Hepatocyte (in vitro differentiated cells): ENCODE data around the gene POU2AF1. TPM values are rescaled to one million over a fixed set of nuclear protein-coding genes. Genes with fewer than 3 reads are reported as not detected.

Experiments used
- DNase-seq: peaks from one replicate; pipeline ENCODE4 v3.0.0-alpha.2; 2016; ENCODE audit warnings: low spot score
- H2AFZ ChIP-seq: fragments of 200-600 bp; sonication (generic); 2 replicates; pipeline ENCODE4 v1.6.0; 2016; ENCODE audit warnings: antibody characterized with exemption, mild to moderate bottlenecking
- H3K27ac ChIP-seq: fragments of 200-600 bp; sonication (generic); 2 replicates; pipeline ENCODE4 v1.5.1; 2016; ENCODE audit warnings: mild to moderate bottlenecking
- H3K27me3 ChIP-seq: fragments of 200-600 bp; sonication (generic); 2 replicates; pipeline ENCODE4 v1.6.1; 2016
- H3K36me3 ChIP-seq: fragments of 200-600 bp; sonication (generic); replicated peaks from 2 replicates; pipeline ENCODE4 v1.5.1; 2016; ENCODE audit warnings: low read depth; ENCODE audit not compliant: insufficient read depth
- H3K4me1 ChIP-seq: fragments of 200-600 bp; sonication (generic); 2 replicates; pipeline ENCODE4 v1.5.1; 2016; ENCODE audit warnings: mild to moderate bottlenecking, moderate library complexity; ENCODE audit not compliant: insufficient read depth
- H3K4me2 ChIP-seq: fragments of 200-600 bp; sonication (generic); 2 replicates; pipeline ENCODE4 v1.6.0; 2016
- H3K4me3 ChIP-seq: fragments of 200-600 bp; sonication (generic); 2 replicates; pipeline ENCODE4 v1.5.1; 2016; ENCODE audit warnings: mild to moderate bottlenecking
- H3K79me2 ChIP-seq: fragments of 200-600 bp; sonication (generic); 2 replicates; pipeline ENCODE4 v1.6.0; 2017; ENCODE audit warnings: mild to moderate bottlenecking
- H3K9me2 ChIP-seq: fragments of 200-600 bp; sonication (generic); replicated peaks from 2 replicates; pipeline ENCODE4 v1.6.0; 2017; ENCODE audit warnings: mild to moderate bottlenecking; ENCODE audit not compliant: insufficient read depth
- H3K9me3 ChIP-seq: fragments of 200-600 bp; sonication (generic); 2 replicates; pipeline ENCODE4 v1.5.1; 2016; ENCODE audit warnings: low read depth, mild to moderate bottlenecking
- H4K20me1 ChIP-seq: fragments of 200-600 bp; sonication (generic); 2 replicates; pipeline ENCODE4 v1.6.0; 2016; ENCODE audit warnings: mild to moderate bottlenecking; ENCODE audit not compliant: insufficient read depth, poor library complexity, severe bottlenecking
- EZH2 ChIP-seq: fragments of 200-600 bp; sonication (generic); IDR thresholded peaks from 2 replicates; pipeline ENCODE4 v1.6.1; 2016; ENCODE audit warnings: antibody characterized with exemption, mild to moderate bottlenecking, borderline replicate concordance
- EZH2phosphoT487 ChIP-seq: fragments of 200-600 bp; sonication (generic); IDR thresholded peaks from one replicate; pipeline ENCODE4 v1.6.1; 2018; ENCODE audit warnings: antibody characterized with exemption, mild to moderate bottlenecking, low read depth, moderate library complexity; ENCODE audit not compliant: unreplicated experiment, severe bottlenecking
- WGBS: methylation state at CpG from one replicate; pipeline ENCODE4 v1.1.6; 2016; ENCODE audit warnings: low lambda C conversion rate; ENCODE audit errors: missing lambda C conversion rate; 5-methylcytosine and 5-hydroxymethylcytosine counted together
- polyA plus RNA-seq: library from polyadenylated mRNA; unstranded; fragments of >200 nt; fragmentation: Nextera tagmentation; extraction: Ambion mirVana; gene quantifications from 2 replicates; pipeline ENCODE4 v1.2.1, GENCODE V29; 2016
- total RNA-seq: library from RNA; depleted of rRNA; stranded (reverse); fragments of >200 nt; gene quantifications from 2 replicates; pipeline ENCODE4 v1.2.3, GENCODE V29; 2014
- TF ChIP-seq, protein P1 (sequence below): fragments of 200-600 bp; sonication (generic); IDR thresholded peaks from 2 replicates; pipeline ENCODE4 v1.5.1; 2016; ENCODE audit warnings: antibody characterized with exemption, mild to moderate bottlenecking; ENCODE audit not compliant: poor library complexity

POU2AF1 gene
- total and polyA plus RNA-seq, 2 experiments from 2014 or later = 0.06 to 0.23 TPM

- Histone ChIP-seq H3K27me3 (no peaks in the 10 kb centered on the region), H3K4me2 (no peak overlapping the region), H3K4me1 (peaks cover 14% of the 10 kb centered on the region), H2AFZ (no peak overlapping the region), H3K4me3 (no peak overlapping the region), H3K36me3 (no peaks in the 10 kb centered on the region), H3K9me3 (no peaks in the 10 kb centered on the region), H4K20me1 (no peaks in the 10 kb centered on the region), H3K9me2 (no peaks in the 10 kb centered on the region), H3K27ac (peak overlapping the region; percentile 96), H3K79me2 (no peaks in the 10 kb centered on the region)
- no peak for TF ChIP-seq EZH2phosphoT487
- TF ChIP-seq, protein P1, sequence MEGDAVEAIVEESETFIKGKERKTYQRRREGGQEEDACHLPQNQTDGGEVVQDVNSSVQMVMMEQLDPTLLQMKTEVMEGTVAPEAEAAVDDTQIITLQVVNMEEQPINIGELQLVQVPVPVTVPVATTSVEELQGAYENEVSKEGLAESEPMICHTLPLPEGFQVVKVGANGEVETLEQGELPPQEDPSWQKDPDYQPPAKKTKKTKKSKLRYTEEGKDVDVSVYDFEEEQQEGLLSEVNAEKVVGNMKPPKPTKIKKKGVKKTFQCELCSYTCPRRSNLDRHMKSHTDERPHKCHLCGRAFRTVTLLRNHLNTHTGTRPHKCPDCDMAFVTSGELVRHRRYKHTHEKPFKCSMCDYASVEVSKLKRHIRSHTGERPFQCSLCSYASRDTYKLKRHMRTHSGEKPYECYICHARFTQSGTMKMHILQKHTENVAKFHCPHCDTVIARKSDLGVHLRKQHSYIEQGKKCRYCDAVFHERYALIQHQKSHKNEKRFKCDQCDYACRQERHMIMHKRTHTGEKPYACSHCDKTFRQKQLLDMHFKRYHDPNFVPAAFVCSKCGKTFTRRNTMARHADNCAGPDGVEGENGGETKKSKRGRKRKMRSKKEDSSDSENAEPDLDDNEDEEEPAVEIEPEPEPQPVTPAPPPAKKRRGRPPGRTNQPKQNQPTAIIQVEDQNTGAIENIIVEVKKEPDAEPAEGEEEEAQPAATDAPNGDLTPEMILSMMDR = no peak
- no peak for TF ChIP-seq EZH2
- 80% methylated on average over 7 of the region's 7 CpGs for WGBS
- no peak for DNase-seq
Measured at GRCh38 chr11:111361052-111361801, 17.8 kb downstream of the POU2AF1 start.

GRCh38 chr11:111360150-111361043 lies 18.7 kb downstream of the POU2AF1 start:
- Histone ChIP-seq H3K36me3 (no peaks in the 10 kb centered on the region), H3K79me2 (no peaks in the 10 kb centered on the region), H3K9me3 (no peaks in the 10 kb centered on the region), H4K20me1 (no peaks in the 10 kb centered on the region), H2AFZ (no peak overlapping the region), H3K4me3 (no peak overlapping the region), H3K4me2 (peak overlapping the region; percentile 48), H3K4me1 (peaks cover 18% of the 10 kb centered on the region), H3K9me2 (no peaks in the 10 kb centered on the region), H3K27ac (peak overlapping the region; percentile 96), H3K27me3 (no peaks in the 10 kb centered on the region)
- TF ChIP-seq, protein P1 = no peak
- no peak for TF ChIP-seq EZH2
- TF ChIP-seq EZH2phosphoT487 = no peak
- peak; percentile 88 for DNase-seq
- 46% methylated on average over 6 of the region's 6 CpGs for WGBS

DNA sequence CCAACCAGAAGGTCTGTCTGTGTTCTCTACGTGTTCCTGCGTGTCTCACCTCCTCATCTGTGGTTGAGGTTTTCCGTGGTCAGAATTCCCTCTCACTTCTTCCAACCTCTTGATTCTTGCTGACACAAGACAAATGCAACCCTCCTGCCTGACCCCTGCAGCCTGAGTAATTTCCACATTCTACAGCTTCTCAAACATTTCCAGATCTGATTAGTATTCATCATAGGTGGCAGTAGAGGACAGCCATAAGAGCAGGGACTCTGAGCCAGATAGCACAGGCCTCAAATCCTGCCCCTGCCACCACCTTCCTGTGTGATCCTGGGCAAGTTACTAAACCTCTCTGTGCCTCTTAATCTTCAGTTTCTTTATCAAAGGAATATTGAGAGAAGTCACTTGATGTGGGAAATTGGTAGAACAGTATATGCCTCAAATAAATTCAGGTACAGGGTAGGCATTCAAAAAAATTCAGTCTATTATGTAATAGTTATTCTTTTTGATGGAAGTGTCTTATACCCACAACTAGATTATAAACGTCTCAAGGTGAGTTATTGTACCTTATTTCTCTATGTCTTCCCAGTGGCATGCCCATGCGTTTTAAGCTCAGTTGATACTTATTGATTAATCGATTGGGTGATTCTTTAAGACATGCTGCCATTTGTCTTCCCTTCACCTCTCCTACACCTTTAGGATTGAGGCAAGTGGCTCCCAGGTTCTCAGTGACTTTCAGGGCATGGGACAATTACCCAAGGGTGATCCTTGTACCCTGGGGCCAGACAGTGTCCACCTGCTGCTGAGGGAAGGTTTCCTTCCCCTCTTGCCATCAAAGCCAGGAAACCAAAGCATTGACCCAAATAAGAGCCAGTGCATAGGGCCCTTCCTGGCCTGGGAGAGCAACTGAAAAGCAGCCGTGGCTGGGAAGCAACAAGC lies 19.6 kb downstream of the POU2AF1 start:
- H3K36me3 ChIP-seq = no peaks in the 10 kb centered on the region
- 82% methylated on average over 7 of the region's 7 CpGs for WGBS
- H3K4me1 ChIP-seq = peaks cover 19% of the 10 kb centered on the region
- H3K79me2 ChIP-seq = no peaks in the 10 kb centered on the region
- H3K27me3 ChIP-seq = no peaks in the 10 kb centered on the region
- no peak overlapping the region for H2AFZ ChIP-seq
- no peaks in the 10 kb centered on the region for H3K9me2 ChIP-seq
- no peaks in the 10 kb centered on the region for H4K20me1 ChIP-seq
- DNase-seq = no peak
- H3K4me3 ChIP-seq = no peak overlapping the region
- peak overlapping the region; percentile 96 for H3K27ac ChIP-seq
- H3K9me3 ChIP-seq = no peaks in the 10 kb centered on the region
- TF ChIP-seq EZH2 = no peak
- no peak for TF ChIP-seq EZH2phosphoT487
- TF ChIP-seq, protein P1 = no peak
- peak overlapping the region; percentile 48 for H3K4me2 ChIP-seq
